Transverse colon (tissue), 4 donors: ENCODE measurements around the gene NDE1.

Source experiments
- EP300 ChIP-seq: sonication (generic); formaldehyde crosslinking; IDR thresholded peaks from one replicate; pipeline ENCODE4 v1.6.1; 2017; ENCODE audit warnings: antibody characterized with exemption, low read depth
- POLR2A ChIP-seq: fragments of 450-650 bp; IDR thresholded peaks from one replicate; pipeline ENCODE4 v1.6.1; 2016; ENCODE audit warnings: antibody characterized with exemption, mild to moderate bottlenecking, moderate library complexity
- POLR2AphosphoS5 ChIP-seq, 3 donors: sonication (generic); formaldehyde crosslinking; IDR thresholded peaks; one replicate each; pipeline ENCODE4 v1.6.1; 2016; ENCODE audit warnings: antibody characterized with exemption in 3 of 3
- TF ChIP-seq, protein P1 (sequence below), 5 experiments: fragments of 200-600 bp in 3 of 5; fragments of 450-650 bp in 2 of 5; sonication (generic) in 3 of 5; IDR thresholded peaks; 1 replicate in 2 of 5; 2 replicates in 3 of 5; pipeline ENCODE4 v1.5.1; 2016 to 2017; ENCODE audit warnings: antibody characterized with exemption in 5 of 5, inconsistent platforms in 3 of 5, mild to moderate bottlenecking in 2 of 5, moderate library complexity in 1 of 5

DNA sequence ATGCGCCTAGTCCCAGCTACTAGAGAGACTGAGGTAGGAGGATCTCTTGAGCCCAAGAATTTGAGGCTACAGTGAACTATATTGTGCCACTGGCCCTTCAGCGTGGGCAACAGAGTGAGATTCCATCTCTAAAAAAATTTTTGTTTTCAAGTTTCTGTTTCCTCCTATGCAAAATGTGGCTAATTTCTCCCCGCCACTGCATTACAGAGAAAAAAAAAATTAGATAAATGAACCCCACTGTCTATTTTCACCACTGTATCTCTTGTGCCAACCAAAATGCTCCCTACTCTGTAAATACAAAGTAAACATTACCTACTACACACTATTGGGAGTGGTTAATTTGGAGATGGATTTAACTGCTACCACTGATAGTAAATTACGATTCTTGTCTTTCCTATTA lies 9.1 kb upstream of the NDE1 start:
- TF ChIP-seq, protein P1, sequence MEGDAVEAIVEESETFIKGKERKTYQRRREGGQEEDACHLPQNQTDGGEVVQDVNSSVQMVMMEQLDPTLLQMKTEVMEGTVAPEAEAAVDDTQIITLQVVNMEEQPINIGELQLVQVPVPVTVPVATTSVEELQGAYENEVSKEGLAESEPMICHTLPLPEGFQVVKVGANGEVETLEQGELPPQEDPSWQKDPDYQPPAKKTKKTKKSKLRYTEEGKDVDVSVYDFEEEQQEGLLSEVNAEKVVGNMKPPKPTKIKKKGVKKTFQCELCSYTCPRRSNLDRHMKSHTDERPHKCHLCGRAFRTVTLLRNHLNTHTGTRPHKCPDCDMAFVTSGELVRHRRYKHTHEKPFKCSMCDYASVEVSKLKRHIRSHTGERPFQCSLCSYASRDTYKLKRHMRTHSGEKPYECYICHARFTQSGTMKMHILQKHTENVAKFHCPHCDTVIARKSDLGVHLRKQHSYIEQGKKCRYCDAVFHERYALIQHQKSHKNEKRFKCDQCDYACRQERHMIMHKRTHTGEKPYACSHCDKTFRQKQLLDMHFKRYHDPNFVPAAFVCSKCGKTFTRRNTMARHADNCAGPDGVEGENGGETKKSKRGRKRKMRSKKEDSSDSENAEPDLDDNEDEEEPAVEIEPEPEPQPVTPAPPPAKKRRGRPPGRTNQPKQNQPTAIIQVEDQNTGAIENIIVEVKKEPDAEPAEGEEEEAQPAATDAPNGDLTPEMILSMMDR (IDR thresholded peaks at IDR 0.05), result no peak
- no peak for TF ChIP-seq POLR2A
- no peak for TF ChIP-seq EP300
- no peak for TF ChIP-seq POLR2AphosphoS5 (IDR thresholded peaks at IDR 0.05)
